AG09309 (cell line): ENCODE measurements around the gene CAMK1D.

Experiments
- DNase-seq: peaks from one replicate; pipeline ENCODE4 v3.0.0-alpha.2; 2010; ENCODE audit warnings: low read depth
- H3K4me3 ChIP-seq: 2 replicates; pipeline ENCODE4 v1.5.1; 2011; ENCODE audit warnings: mild to moderate bottlenecking, low read depth, low read length, moderate library complexity; ENCODE audit not compliant: control insufficient read depth
- TF ChIP-seq, protein P1 (sequence below): IDR thresholded peaks from 2 replicates; pipeline ENCODE4 v1.5.1; 2011; ENCODE audit warnings: mild to moderate bottlenecking, low read depth, low read length, inconsistent platforms; ENCODE audit not compliant: insufficient read depth, control insufficient read depth; ENCODE audit errors: missing control alignments

Gene CAMK1D

GRCh38 chr10:12833451-12833850, 484.1 kb downstream of the CAMK1D start:
- no peak for DNase-seq
- no peak overlapping the region for H3K4me3 ChIP-seq
- TF ChIP-seq, protein P1, sequence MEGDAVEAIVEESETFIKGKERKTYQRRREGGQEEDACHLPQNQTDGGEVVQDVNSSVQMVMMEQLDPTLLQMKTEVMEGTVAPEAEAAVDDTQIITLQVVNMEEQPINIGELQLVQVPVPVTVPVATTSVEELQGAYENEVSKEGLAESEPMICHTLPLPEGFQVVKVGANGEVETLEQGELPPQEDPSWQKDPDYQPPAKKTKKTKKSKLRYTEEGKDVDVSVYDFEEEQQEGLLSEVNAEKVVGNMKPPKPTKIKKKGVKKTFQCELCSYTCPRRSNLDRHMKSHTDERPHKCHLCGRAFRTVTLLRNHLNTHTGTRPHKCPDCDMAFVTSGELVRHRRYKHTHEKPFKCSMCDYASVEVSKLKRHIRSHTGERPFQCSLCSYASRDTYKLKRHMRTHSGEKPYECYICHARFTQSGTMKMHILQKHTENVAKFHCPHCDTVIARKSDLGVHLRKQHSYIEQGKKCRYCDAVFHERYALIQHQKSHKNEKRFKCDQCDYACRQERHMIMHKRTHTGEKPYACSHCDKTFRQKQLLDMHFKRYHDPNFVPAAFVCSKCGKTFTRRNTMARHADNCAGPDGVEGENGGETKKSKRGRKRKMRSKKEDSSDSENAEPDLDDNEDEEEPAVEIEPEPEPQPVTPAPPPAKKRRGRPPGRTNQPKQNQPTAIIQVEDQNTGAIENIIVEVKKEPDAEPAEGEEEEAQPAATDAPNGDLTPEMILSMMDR: no peak

DNA sequence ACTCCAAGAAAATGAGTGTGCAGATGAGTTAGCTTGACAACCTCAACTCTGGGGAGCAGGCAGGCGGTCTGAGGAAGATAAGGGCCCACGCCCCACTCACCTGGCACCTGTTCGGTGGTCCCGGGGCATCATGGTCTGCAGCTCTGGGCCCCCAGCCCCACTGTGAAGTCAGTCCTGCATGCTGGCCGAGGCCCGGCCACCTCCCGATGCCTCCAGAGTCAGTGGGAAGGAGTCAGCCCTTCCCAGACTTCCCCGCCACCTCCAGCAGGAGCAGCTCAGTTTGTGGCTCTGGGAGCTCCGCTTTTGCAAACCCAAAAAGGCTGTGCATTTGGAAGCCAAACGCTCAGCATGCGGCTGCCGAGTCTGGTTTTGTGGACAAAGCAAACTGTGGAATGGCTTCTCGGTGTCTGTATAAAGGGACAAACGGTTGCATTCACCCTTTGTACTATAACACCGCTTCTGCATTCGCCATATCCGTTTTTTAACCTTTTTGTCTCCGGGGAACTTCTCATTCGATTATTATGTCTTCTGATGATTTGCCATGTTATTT, 484.8 kb downstream of the CAMK1D start:
- TF ChIP-seq, protein P1: no peak
- no peak overlapping the region for H3K4me3 ChIP-seq
- DNase-seq: no peak

DNA sequence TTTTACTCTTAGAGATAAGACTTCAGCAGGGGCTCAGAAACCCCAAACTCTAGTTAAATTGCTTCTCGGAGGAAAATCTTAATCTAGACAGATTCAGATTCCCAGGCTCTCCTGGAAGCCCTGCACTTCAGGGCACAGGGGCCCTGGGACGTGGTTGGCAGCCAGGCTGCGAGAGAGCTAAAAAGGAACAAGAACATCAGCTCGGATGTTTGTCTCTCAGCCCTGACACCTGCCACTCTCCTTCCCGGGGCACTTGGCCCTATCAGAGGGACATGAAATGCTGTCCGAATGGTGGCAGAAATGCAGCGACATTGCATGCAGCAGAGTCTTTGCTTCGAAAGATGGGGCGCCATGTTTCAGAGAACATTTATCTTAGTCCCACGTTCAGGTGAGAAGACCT, 485.4 kb downstream of the CAMK1D start:
- H3K4me3 ChIP-seq: no peak overlapping the region
- TF ChIP-seq, protein P1: no peak
- no peak for DNase-seq

GRCh38 chr10:12835709-12836108, 486.4 kb downstream of the CAMK1D start:
- TF ChIP-seq, protein P1: no peak
- no peak overlapping the region for H3K4me3 ChIP-seq
- DNase-seq: no peak

GRCh38 chr10:12838366-12838765, 489.0 kb downstream of the CAMK1D start:
- no peak for DNase-seq
- no peak overlapping the region for H3K4me3 ChIP-seq
- TF ChIP-seq, protein P1: no peak

GRCh38 chr10:12838995-12839927, 489.9 kb downstream of the CAMK1D start:
- TF ChIP-seq, protein P1: no peak
- no peak overlapping the region for H3K4me3 ChIP-seq
- DNase-seq: no peak
